ENCODE measurements around the gene SCART1. TPM values are rescaled to one million over a fixed set of nuclear protein-coding genes. Genes with fewer than 3 reads are reported as not detected.

The SCART1 gene
- total and polyA plus RNA-seq, 4 donors, result 0.33 to 4.8 (median 2.0) TPM

DNA sequence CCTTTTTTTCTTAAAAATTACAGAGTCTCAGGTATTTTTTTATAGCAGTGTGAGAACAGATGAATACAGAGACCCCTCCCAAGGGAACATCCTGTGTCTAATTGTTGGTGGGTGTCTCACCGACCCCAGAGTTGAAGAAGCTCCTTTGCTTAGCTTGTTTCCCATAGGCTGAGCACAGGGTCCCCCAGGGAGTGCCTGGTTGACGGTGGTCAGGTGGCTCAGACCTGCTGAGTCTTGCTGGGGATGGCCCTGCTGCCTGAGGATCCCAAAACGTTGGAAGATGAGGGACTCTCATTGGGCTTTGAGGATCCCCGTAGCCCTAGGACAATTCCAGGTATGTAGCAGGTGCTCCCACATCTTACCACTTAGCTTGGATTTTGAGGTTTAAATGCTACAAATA, 19.5 kb downstream of the SCART1 start:
- H3K9me3 ChIP-seq (ENCODE audit: control insufficient read depth in 4 of 4, insufficient read depth in 3 of 4, low read length in 3 of 4), result peaks cover 0 to 7% (median 0%) of the 10 kb centered on the region in 4 donors
- no peak for ATAC-seq (ENCODE audit: insufficient read depth, low FRiP score)
- H3K4me3 ChIP-seq, result no peak overlapping the region
- no peaks in the 10 kb centered on the region for H3K4me1 ChIP-seq (ENCODE audit: control insufficient read depth in 5 of 5, insufficient read depth in 5 of 5, low read length in 5 of 5)
- 62 to 66% methylated on average over 4 of the region's 4 CpGs for WGBS, 2 donors
- no peak overlapping the region for H3K27ac ChIP-seq (ENCODE audit: low read depth in 1 of 2, low read length in 1 of 2)
- DNase-seq, result no peak
- no peak overlapping the region for H3K9ac ChIP-seq (ENCODE audit: insufficient read depth in 1 of 2, low read length in 2 of 2)
- no peaks in the 10 kb centered on the region for H3K36me3 ChIP-seq (ENCODE audit: control insufficient read depth in 4 of 4, insufficient read depth in 4 of 4, low read length in 4 of 4)
- H3K27me3 ChIP-seq (ENCODE audit: control insufficient read depth in 3 of 3, insufficient read depth in 3 of 3, low read length in 2 of 3), result no peaks in the 10 kb centered on the region
- TF ChIP-seq, protein P1, sequence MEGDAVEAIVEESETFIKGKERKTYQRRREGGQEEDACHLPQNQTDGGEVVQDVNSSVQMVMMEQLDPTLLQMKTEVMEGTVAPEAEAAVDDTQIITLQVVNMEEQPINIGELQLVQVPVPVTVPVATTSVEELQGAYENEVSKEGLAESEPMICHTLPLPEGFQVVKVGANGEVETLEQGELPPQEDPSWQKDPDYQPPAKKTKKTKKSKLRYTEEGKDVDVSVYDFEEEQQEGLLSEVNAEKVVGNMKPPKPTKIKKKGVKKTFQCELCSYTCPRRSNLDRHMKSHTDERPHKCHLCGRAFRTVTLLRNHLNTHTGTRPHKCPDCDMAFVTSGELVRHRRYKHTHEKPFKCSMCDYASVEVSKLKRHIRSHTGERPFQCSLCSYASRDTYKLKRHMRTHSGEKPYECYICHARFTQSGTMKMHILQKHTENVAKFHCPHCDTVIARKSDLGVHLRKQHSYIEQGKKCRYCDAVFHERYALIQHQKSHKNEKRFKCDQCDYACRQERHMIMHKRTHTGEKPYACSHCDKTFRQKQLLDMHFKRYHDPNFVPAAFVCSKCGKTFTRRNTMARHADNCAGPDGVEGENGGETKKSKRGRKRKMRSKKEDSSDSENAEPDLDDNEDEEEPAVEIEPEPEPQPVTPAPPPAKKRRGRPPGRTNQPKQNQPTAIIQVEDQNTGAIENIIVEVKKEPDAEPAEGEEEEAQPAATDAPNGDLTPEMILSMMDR (IDR thresholded peaks at IDR 0.05; ENCODE audit: control extremely low read depth, extremely low read depth), result no peak

DNA sequence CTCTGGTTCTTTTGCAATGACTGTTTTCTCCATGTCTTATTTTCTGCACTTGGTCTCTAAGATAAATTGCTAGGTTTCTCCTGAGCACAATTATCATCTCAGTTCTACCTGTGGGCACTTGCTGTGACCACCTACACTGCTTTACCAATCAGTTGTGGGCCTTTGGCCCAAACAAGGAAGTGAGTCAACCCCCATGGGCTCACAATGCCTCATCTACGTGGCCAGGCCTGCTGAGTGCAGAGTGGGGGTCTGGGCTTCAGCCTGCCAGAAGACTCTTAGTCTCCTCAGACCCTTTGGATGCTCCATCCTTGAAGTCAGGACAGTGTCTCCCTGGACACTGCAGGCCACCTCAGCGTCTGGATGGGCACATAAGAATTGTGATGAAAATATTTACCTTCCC, 20.3 kb downstream of the SCART1 start:
- no peaks in the 10 kb centered on the region for H3K27me3 ChIP-seq (ENCODE audit: control insufficient read depth in 3 of 3, insufficient read depth in 3 of 3, low read length in 2 of 3)
- H3K4me3 ChIP-seq, result no peak overlapping the region
- DNase-seq (no peak), ATAC-seq (ENCODE audit: insufficient read depth, low FRiP score) (no peak)
- 78 to 79% methylated on average over 2 of the region's 2 CpGs for WGBS, 2 donors
- H3K36me3 ChIP-seq (ENCODE audit: control insufficient read depth in 4 of 4, insufficient read depth in 4 of 4, low read length in 4 of 4), result no peaks in the 10 kb centered on the region
- H3K9me3 ChIP-seq (ENCODE audit: control insufficient read depth in 4 of 4, insufficient read depth in 3 of 4, low read length in 3 of 4), result peaks cover 0 to 7% (median 0%) of the 10 kb centered on the region in 4 donors
- H3K27ac ChIP-seq (ENCODE audit: low read depth in 1 of 2, low read length in 1 of 2), result no peak overlapping the region
- H3K4me1 ChIP-seq (ENCODE audit: control insufficient read depth in 5 of 5, insufficient read depth in 5 of 5, low read length in 5 of 5), result no peaks in the 10 kb centered on the region
- TF ChIP-seq, protein P1 (IDR thresholded peaks at IDR 0.05; ENCODE audit: control extremely low read depth, extremely low read depth), result no peak
- no peak overlapping the region for H3K9ac ChIP-seq (ENCODE audit: insufficient read depth in 1 of 2, low read length in 2 of 2)

DNA sequence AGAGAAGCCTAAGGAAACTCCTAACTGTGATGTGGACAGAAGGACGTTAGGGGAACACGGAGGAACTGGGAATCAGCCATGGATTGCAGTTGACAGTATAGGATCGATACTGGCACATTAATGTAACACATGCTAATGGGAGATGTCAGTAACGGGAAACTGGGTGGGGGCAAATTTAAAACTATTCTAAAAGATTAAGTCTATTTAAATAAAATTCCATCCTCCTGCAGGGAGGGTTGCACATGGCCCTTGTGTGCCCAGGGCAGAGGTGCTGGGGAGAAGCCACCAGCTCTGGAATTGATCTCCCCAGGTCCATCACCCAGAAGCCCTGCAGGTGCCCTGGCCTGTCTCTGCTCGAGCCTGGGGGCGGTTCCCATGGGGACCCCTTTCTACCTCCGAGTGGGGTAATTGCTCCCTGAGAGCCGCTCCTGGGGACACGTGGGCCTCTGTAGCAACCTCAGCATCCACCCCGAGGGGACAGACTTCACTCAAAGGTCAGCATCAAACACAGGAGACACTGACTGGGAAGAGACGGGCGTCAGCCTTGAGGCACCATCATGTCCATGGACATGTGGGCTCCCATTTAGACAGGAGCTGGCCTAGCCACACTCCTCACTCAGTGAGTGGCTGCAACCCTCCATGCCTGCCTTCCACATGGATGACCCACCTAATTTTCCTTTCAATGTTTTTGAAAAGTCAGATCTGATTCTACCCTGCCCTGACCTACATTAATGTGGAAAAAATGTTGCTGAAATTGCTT, 21.1 kb downstream of the SCART1 start:
- Histone ChIP-seq H3K4me3 (no peak overlapping the region), H3K9me3 (ENCODE audit: control insufficient read depth in 4 of 4, insufficient read depth in 3 of 4, low read length in 3 of 4) (peaks cover 0 to 7% (median 0%) of the 10 kb centered on the region in 4 donors), H3K4me1 (ENCODE audit: control insufficient read depth in 5 of 5, insufficient read depth in 5 of 5, low read length in 5 of 5) (no peaks in the 10 kb centered on the region), H3K27ac (ENCODE audit: low read depth in 1 of 2, low read length in 1 of 2) (no peak overlapping the region), H3K36me3 (ENCODE audit: control insufficient read depth in 4 of 4, insufficient read depth in 4 of 4, low read length in 4 of 4) (no peaks in the 10 kb centered on the region), H3K9ac (ENCODE audit: insufficient read depth in 1 of 2, low read length in 2 of 2) (no peak overlapping the region), H3K27me3 (ENCODE audit: control insufficient read depth in 3 of 3, insufficient read depth in 3 of 3, low read length in 2 of 3) (no peaks in the 10 kb centered on the region)
- TF ChIP-seq, protein P1 (IDR thresholded peaks at IDR 0.05; ENCODE audit: control extremely low read depth, extremely low read depth), result no peak
- no peak for ATAC-seq (ENCODE audit: insufficient read depth, low FRiP score)
- 87 to 93% methylated on average over 12 of the region's 12 CpGs for WGBS, 2 donors
- no peak for DNase-seq

DNA sequence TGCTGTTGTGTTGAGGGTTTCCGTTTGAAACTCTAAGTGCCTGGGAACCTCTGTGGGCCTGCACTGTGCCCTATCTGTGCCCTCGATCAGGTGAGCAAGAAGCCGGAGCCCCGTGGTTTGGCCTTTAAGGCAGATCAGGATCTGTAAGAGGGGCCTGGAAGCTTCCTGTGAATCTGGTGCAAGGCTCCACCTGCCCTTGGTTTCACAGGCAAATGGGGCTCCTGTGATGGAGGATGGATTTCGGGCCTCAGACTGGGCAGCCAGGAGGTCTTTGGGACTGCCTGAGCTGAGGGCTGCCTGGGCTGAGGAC, 21.6 kb downstream of the SCART1 start:
- Histone ChIP-seq H3K4me1 (ENCODE audit: control insufficient read depth in 5 of 5, insufficient read depth in 5 of 5, low read length in 5 of 5) (no peaks in the 10 kb centered on the region), H3K27me3 (ENCODE audit: control insufficient read depth in 3 of 3, insufficient read depth in 3 of 3, low read length in 2 of 3) (no peaks in the 10 kb centered on the region), H3K9ac (ENCODE audit: insufficient read depth in 1 of 2, low read length in 2 of 2) (no peak overlapping the region), H3K9me3 (ENCODE audit: control insufficient read depth in 4 of 4, insufficient read depth in 3 of 4, low read length in 3 of 4) (peaks cover 0 to 7% (median 0%) of the 10 kb centered on the region in 4 donors), H3K4me3 (no peak overlapping the region), H3K36me3 (ENCODE audit: control insufficient read depth in 4 of 4, insufficient read depth in 4 of 4, low read length in 4 of 4) (no peaks in the 10 kb centered on the region), H3K27ac (ENCODE audit: low read depth in 1 of 2, low read length in 1 of 2) (no peak overlapping the region)
- TF ChIP-seq, protein P1 (IDR thresholded peaks at IDR 0.05; ENCODE audit: control extremely low read depth, extremely low read depth), result no peak
- DNase-seq (no peak), ATAC-seq (ENCODE audit: insufficient read depth, low FRiP score) (no peak)
- 68 to 80% methylated on average over 5 of the region's 5 CpGs for WGBS, 2 donors
